GM19025 (cell line): ENCODE results near the gene SERPINB8.

Experiments used
- ATAC-seq: cut with Tn5 transposase; IDR thresholded peaks from one replicate; pipeline ENCODE4 v1.9.1; 2021; ENCODE audit warnings: mild to moderate bottlenecking, low read depth, moderate library complexity; ENCODE audit not compliant: unreplicated experiment

The SERPINB8 gene

DNA sequence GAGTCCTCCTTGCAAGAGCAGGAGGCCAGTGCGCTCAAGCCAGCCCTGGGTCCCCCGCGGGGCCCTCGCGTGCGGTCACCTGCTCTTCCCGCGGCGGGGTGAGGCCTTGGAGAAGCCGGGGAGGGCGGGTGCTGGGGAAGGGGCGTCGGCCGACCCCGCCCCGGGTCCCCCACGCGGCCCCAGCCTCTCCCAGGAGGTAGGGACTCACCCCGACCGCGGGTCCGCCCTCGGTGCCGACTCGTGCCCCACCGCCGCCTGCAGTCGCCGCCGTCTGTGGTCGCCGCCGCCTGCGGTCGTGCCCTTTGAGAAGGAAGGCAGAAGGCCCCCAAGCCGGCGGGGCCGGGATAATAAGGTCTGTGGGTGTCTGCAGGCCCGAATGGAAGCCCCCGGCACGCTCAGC is 32.7 kb downstream of the SERPINB8 start:
- no peak for ATAC-seq

DNA sequence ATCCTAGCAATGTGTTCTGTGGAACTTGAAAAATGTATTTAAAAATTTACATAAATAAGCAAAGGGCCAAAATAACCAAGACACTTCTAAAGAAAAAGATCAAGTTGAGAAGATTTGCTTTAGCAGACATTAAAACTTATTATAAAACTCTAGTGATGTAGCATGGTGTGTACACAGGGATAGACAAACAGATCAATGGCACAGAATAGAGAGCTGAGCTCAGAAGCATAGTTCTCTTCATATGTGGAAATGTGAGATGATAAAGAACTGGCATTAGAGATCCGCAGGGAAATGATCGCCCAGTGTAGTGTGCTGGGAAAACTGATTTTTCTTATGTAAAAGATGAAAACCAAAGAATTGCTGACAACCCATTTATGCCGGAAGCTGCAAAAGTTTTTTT is 39.4 kb downstream of the SERPINB8 start:
- no peak for ATAC-seq

DNA sequence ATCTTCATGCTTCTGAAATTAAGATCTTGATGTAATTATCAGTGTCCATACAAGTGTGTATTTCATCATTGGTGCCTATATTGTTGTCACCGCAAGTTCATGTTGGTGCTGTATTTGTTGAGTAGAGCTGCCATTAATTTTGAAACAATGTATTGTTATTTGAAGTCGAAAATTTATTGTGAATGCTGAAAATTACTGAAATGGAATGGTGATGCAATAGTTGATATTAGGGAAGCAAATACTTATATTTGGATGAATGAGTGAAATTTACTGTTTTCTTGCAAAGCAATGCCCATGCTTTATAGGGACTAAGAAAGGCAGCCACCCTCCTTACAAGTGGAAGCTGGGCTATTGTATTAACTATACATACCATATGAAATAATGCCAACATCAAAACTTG is 41.6 kb downstream of the SERPINB8 start:
- no peak for ATAC-seq

DNA sequence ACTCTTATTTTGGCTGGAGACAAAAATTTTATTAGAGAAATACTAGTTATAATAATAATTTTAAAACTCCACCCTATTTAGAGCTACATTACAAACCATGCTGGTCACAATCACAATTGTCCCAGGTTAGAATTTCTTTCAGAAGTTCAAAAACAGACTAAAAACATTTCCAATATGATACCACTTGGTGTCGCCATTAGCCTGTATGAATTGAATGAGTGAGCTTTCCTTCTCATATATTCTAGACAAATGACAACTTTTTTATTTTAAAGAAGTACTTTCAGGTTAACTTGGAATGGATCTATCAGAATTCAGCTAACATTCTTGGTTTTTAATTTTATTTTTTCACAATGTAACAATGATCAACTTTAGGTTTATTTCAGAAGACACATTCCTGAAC is 48.0 kb downstream of the SERPINB8 start:
- no peak for ATAC-seq

DNA sequence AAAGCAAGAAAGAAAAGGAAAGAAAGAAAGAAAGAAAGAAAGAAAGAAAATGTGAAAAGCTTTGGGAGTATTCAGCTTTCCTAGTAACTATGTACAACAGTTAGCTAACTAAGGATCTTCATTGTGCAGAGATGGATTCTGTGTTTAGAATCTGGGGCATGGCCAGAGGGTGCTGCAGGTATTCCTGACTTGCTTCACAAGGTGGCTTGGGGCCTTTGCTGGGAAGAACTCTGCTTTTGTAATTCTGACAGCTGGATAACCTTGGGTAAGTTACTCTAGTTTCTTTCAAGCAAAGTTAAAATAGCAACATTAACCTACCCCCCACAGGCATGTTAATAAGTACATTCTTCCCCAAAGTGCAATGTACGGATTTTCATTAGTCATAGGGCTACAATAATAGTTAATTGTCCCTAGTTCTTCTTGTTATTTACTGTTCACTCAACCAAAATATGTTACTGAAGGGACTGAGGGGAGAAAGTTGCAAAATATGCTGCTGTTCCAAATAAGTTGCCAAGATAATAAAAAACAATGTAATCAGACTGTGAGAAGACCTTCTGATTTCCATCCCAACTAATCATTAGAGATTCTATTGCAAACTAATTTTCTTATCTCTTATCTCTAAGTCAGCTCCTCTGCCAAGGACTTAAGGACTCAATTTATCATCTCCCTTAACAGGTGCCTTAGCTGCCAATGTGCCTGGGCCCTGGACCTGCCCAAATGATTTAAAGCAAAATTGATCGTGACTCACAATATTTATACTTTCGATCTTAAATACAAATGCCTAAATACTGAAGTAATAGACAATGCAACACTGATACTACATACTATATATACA is 50.3 kb downstream of the SERPINB8 start:
- ATAC-seq: no peak

DNA sequence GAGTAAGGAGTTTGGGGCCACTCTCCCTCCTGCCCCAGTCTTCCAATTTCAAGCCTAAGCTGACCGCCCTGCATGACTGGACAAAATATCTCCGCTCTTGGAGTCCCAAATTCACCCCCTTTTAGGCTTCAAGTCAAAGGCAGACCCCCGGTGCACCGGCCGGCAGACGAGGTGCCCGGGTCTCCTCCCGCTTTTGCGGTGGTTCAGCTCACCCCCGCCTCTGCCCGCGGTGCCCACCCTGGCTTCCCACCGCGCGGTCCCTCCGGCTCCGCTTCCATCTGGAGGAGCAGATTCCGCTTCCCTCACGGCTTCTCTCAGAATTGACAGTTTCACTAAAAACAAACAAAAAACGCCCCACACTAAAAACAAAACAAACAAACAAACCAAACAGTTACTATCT is 56.5 kb downstream of the SERPINB8 start:
- ATAC-seq: no peak

DNA sequence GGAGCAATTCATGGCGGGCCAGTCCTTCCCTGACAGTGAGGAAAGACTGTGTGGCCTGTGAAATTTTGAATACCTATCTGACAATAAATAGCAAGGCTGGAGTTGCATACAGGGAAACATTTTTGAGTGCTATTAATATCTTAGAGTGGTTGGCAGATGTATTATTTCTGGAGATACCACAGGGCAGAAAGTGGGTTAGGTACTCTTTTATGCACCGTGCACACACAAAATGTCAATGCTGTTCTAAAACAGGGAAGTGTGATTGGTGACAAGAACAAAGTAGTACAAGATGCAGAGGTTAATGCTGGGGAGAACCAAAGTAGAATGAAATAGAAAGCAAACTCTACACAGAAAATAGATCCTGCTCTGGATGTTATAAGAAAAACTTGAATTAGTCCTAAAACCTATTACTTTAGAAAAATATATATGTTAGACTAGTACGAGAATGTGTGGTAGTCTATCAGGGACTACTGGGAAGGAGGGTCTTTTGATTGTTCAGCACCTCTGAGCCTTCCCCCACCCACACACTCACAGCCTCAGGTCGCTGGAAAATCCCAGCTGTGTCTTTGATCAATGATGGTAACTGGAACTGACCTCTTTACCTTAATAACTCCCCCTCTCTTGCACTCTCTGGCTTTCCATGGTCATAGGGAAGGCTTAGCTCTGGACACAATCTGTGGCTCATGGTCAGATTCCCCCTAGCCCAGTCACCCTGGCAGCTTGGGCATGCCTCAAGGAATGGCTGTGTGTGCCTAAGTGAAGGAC is 58.2 kb downstream of the SERPINB8 start:
- ATAC-seq: peak; percentile 63

DNA sequence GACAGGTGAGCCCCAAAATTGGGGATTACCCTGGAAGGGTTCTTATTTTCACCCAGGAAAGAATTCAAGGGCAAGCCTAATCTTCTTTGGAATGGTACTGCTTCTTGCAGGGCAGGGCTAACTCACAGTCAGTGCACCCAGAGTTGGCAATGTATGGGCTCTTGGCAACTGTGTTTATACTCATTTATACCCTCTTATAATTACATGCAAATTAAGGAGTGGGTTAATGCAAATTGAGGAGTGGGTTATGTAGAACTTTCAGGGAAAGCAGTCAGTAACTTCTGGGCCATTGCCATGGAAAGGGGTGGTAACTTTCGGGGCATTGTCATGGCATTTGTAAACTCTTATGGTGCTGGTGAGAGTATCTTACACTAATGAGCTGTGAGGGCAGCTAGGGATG is 59.2 kb downstream of the SERPINB8 start:
- no peak for ATAC-seq

DNA sequence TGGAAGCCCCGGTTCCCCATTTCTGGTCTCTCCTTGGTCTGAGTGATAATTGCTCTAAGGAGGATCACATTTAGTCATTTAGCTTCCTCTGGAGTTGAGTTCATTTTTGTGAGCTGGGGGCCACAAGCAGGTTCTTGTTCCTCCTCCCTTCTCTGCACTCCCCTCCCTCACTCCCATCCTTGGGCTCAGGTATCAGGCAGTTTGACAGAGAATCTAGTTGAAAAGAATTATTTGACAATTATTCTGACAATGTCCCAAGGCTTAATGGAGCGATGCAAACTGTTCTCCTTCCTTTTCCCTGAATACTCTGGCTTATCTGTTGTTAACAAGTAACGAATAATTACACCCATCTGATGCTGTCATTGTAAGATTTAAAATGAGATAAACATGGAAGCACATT is 61.5 kb downstream of the SERPINB8 start:
- ATAC-seq: no peak

DNA sequence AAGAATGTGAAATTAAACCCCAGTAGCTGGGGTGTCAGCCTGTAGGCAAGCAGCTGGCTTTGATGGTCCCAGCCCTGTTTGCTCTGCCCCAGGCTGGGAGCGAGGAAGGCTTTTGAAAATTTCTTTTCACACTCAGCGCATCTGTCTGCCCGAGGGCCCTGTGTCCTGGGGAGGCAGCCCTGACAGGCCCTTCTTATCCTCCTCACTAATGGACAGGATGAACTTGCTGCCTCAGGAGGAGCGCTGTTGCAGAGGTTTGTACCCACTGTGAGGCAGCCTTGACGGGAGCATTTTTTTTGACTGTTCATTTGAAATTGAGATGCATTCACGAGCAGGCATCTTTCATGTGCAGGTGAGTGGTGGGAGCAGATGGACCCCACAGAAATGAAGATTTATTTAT is 62.4 kb downstream of the SERPINB8 start:
- no peak for ATAC-seq

DNA sequence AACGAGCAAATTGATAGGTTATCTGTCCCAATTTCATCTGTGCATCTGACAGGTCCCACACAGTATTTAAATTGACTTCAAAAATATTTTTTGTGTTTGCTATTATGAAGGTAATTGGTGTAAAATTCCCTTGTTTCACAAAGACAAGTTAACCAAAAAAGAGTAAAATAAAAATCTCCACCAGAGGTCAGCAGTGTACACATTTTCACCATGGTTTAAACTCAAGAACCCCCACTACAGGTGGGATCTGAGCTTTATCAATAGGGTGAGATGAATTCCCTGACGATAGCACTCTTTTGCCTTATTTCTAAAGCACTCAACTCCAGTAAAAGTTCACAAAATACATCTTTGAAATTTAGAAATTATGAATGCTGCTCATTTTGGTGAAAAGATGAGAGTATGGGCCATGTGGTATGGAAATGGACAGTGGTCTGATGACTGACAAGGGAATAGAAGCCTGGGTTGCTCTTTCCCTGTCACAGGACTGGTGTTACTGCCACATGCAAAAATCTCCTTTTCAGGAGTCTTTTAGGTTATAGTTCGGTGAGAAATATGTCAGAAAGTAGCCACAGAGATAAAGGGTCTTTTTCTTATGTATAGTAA is 68.0 kb downstream of the SERPINB8 start:
- no peak for ATAC-seq
